Measurements from ENCODE around the gene KCNJ4.
A peak's percentile ranks its signal among the peaks of the same experiment; 100 is the strongest.
"Not testable (repeated sequence)": the region's sequence is repeated elsewhere in the genome, so short reads cannot be mapped to it uniquely, and the experiment has no call there.

KCNJ4 gene

DNA sequence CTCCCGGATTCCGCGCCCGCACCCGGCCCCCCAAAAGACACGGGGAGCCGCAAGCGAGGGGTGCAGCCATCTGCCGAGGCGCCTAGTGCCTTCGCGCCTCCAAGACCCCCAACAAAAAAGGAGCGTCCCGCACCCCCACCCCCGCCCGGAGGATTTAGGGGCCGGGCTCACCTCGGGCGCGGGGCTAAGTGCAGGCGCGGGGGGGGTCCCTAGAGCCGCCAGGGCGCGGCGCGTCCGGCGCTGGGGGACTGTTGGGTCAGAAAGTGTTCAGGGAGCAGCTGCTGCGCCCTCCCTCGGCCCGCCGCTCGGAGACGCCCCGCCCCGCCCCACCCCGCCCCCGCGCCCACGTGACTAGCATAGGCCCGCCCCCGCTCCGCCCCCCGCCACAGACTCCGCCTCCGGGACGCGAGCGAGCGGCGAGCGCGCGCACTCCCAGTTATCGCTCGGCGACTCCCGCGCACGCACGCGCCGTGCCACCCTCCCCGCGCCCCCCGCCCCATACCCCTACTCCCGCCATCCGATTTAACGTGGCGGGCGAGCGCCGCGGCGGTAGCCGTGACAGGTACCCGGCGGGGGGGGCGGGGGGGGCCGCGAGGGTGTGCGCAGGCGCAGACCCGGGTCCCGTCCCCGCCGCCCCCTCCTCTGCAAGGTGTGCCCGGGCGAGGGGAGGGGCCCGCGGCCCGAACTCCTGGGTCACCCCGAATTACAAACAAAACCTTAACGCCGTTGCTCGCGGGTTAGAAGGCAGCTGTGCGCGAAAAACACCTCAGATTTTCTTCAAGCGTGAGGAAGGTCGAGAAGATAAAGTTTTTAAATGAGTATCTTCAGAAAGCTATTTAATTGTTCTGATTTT lies 56.2 kb downstream of the KCNJ4 start:
- Histone ChIP-seq H3K27ac (ENCODE audit: low read depth, low read length) (peak overlapping the region; percentile 86), H2AFZ (ENCODE audit: insufficient read depth, low read length, poor library complexity) (peak overlapping the region; percentile 89), H4K91ac (ENCODE audit: low read depth, low read length) (peak overlapping the region; percentile 84), H2BK120ac (ENCODE audit: insufficient read depth, low read length, poor library complexity) (peak overlapping the region; percentile 74), H3K18ac (ENCODE audit: low read length) (peak overlapping the region; percentile 25), H3K36me3 (ENCODE audit: control insufficient read depth in 1 of 2, insufficient read depth in 2 of 2, low read length in 2 of 2) (no peaks in the 10 kb centered on the region), H3K9ac (ENCODE audit: low read length) (peak overlapping the region; percentile 87), H3K4me2 (ENCODE audit: low read length) (peak overlapping the region; percentile 71), H3K79me2 (ENCODE audit: control insufficient read depth, insufficient read depth, low read length, poor library complexity) (peaks cover 11% of the 10 kb centered on the region), H3K4ac (ENCODE audit: low read depth, low read length) (peak overlapping the region; percentile 19), H3K14ac (ENCODE audit: low read length) (peak overlapping the region; percentile 80), H4K12ac (ENCODE audit: low read depth, low read length) (peak overlapping the region; percentile 67), H2BK5ac (ENCODE audit: low read depth, low read length, poor library complexity) (peak overlapping the region; percentile 77), H3K4me3 (ENCODE audit: low read depth, low read length) (peak overlapping the region; percentile 84), H3K4me1 (ENCODE audit: control insufficient read depth in 1 of 2, insufficient read depth in 2 of 2, low read length in 2 of 2) (peaks cover 3% of the 10 kb centered on the region in 2 experiments), H4K8ac (ENCODE audit: low read depth, low read length) (peak overlapping the region; percentile 94), H2AK5ac (ENCODE audit: low read length) (no peak overlapping the region), H3K27me3 (ENCODE audit: insufficient read depth, low read length) (no peaks in the 10 kb centered on the region), H2BK12ac (ENCODE audit: low read length) (no peak overlapping the region), H3K23ac (ENCODE audit: low read length) (no peak overlapping the region), H3K9me3 (ENCODE audit: insufficient read depth, low read depth, low read length) (no peaks in the 10 kb centered on the region), H3K79me1 (ENCODE audit: low read length) (peaks cover 9% of the 10 kb centered on the region)
- DNase-seq: peak; percentile 62 to 81
- WGBS (ENCODE audit: extremely low coverage, insufficient coverage, insufficient read length): no CpG with 5 or more reads among the region's 102 CpGs

- peak overlapping the region; percentile 11 for H2AFZ ChIP-seq (ENCODE audit: insufficient read depth, low read length, poor library complexity)
- H2BK5ac ChIP-seq (ENCODE audit: low read depth, low read length, poor library complexity): peak overlapping the region; percentile 77
- not testable (repeated sequence) for H2BK12ac ChIP-seq (ENCODE audit: low read length); H3K4me1 ChIP-seq (ENCODE audit: control insufficient read depth in 1 of 2, insufficient read depth in 2 of 2, low read length in 2 of 2); H3K79me1 ChIP-seq (ENCODE audit: low read length); H3K36me3 ChIP-seq (ENCODE audit: control insufficient read depth in 1 of 2, insufficient read depth in 2 of 2, low read length in 2 of 2); H3K23ac ChIP-seq (ENCODE audit: low read length); H2AK5ac ChIP-seq (ENCODE audit: low read length); H3K27me3 ChIP-seq (ENCODE audit: insufficient read depth, low read length); H3K9me3 ChIP-seq (ENCODE audit: insufficient read depth, low read depth, low read length)
- H4K8ac ChIP-seq (ENCODE audit: low read depth, low read length): peak overlapping the region; percentile 79
- peak overlapping the region; percentile 70 for H3K18ac ChIP-seq (ENCODE audit: low read length)
- H3K14ac ChIP-seq (ENCODE audit: low read length): peak overlapping the region; percentile 69
- peak; percentile 14 to 48 for DNase-seq
- peak overlapping the region; percentile 86 for H3K27ac ChIP-seq (ENCODE audit: low read depth, low read length)
- peaks cover 11% of the 10 kb centered on the region for H3K79me2 ChIP-seq (ENCODE audit: control insufficient read depth, insufficient read depth, low read length, poor library complexity)
- H3K4ac ChIP-seq (ENCODE audit: low read depth, low read length): peak overlapping the region; percentile 19
- peak overlapping the region; percentile 71 for H3K4me2 ChIP-seq (ENCODE audit: low read length)
- no CpG with 5 or more reads among the region's 48 CpGs for WGBS (ENCODE audit: extremely low coverage, insufficient coverage, insufficient read length)
- peak overlapping the region; percentile 84 for H3K4me3 ChIP-seq (ENCODE audit: low read depth, low read length)
- peak overlapping the region; percentile 86 for H3K9ac ChIP-seq (ENCODE audit: low read length)
- peak overlapping the region; percentile 64 for H2BK120ac ChIP-seq (ENCODE audit: insufficient read depth, low read length, poor library complexity)
- peak overlapping the region; percentile 67 for H4K12ac ChIP-seq (ENCODE audit: low read depth, low read length)
- H4K91ac ChIP-seq (ENCODE audit: low read depth, low read length): peak overlapping the region; percentile 84
These were observed 56.8 kb downstream of the KCNJ4 start for GRCh38 chr22:38398181-38398608.

DNA sequence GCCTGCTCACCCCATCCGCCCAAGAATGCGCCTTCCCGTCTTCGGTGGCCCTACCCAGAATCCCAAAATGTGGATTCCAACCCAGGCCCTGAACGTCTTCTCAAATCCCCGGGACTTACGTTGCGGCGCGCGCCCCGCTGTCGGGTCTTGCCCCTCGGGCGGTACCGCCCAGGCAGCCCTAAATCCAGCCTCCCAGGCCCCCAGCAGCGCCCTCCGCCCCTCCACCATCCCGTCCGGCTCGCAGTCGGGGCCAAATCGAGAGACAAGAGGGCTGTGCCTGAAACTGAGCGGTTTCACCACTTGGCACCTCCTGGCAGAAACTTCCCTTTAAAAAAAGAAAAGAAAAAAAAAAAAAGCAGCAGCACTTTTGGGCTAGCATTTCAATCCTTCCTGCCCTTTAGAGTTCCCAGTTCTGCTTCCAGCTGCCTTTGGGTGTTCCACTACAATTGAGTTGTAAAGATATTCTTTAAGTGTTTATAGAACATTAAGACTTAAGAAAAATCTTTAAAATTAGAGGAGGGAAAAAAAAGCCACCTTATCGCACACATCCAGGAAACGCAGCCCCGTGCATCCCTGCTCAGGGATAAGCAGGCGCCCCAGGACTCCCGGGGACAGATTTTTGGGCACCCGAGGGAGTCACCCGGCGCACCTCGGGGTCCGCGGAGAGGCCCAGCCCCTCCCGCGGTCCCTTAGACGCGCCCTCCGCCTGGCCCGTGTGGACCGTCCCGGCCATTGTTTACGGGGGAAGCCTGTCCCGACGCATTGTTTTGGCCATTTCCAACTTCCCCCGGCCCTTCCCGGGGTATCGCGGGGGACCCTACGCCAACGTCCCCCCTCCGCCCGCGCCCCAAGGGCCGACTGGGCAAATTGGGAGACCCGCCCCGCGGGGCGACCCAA lies 57.6 kb downstream of the KCNJ4 start:
- peak overlapping the region; percentile 61 for H4K12ac ChIP-seq (ENCODE audit: low read depth, low read length)
- peak overlapping the region; percentile 86 for H3K14ac ChIP-seq (ENCODE audit: low read length)
- peak; percentile 22 to 23 for DNase-seq
- peak overlapping the region; percentile 80 for H3K18ac ChIP-seq (ENCODE audit: low read length)
- H3K9ac ChIP-seq (ENCODE audit: low read length): peak overlapping the region; percentile 97
- peak overlapping the region; percentile 90 for H3K4me2 ChIP-seq (ENCODE audit: low read length)
- no peak overlapping the region for H2BK12ac ChIP-seq (ENCODE audit: low read length)
- H2BK5ac ChIP-seq (ENCODE audit: low read depth, low read length, poor library complexity): peak overlapping the region; percentile 93
- peak overlapping the region; percentile 83 for H2BK120ac ChIP-seq (ENCODE audit: insufficient read depth, low read length, poor library complexity)
- peak overlapping the region; percentile 87 for H3K27ac ChIP-seq (ENCODE audit: low read depth, low read length)
- H3K4me1 ChIP-seq (ENCODE audit: control insufficient read depth in 1 of 2, insufficient read depth in 2 of 2, low read length in 2 of 2): peaks cover 3% of the 10 kb centered on the region in 2 experiments
- no peak overlapping the region for H3K23ac ChIP-seq (ENCODE audit: low read length)
- H3K27me3 ChIP-seq (ENCODE audit: insufficient read depth, low read length): no peaks in the 10 kb centered on the region
- H3K36me3 ChIP-seq (ENCODE audit: control insufficient read depth in 1 of 2, insufficient read depth in 2 of 2, low read length in 2 of 2): no peaks in the 10 kb centered on the region
- peak overlapping the region; percentile 96 for H4K91ac ChIP-seq (ENCODE audit: low read depth, low read length)
- H4K8ac ChIP-seq (ENCODE audit: low read depth, low read length): peak overlapping the region; percentile 81
- peak overlapping the region; percentile 84 for H3K4me3 ChIP-seq (ENCODE audit: low read depth, low read length)
- H3K79me2 ChIP-seq (ENCODE audit: control insufficient read depth, insufficient read depth, low read length, poor library complexity): peaks cover 11% of the 10 kb centered on the region
- peak overlapping the region; percentile 45 for H2AFZ ChIP-seq (ENCODE audit: insufficient read depth, low read length, poor library complexity)
- H3K9me3 ChIP-seq (ENCODE audit: insufficient read depth, low read depth, low read length): no peaks in the 10 kb centered on the region
- peaks cover 9% of the 10 kb centered on the region for H3K79me1 ChIP-seq (ENCODE audit: low read length)
- H2AK5ac ChIP-seq (ENCODE audit: low read length): peak overlapping the region; percentile 68
- WGBS (ENCODE audit: extremely low coverage, insufficient coverage, insufficient read length): no CpG with 5 or more reads among the region's 60 CpGs
- H3K4ac ChIP-seq (ENCODE audit: low read depth, low read length): peak overlapping the region; percentile 95

- not testable (repeated sequence) for H3K4me3 ChIP-seq (ENCODE audit: low read depth, low read length); H4K12ac ChIP-seq (ENCODE audit: low read depth, low read length); H3K36me3 ChIP-seq (ENCODE audit: control insufficient read depth in 1 of 2, insufficient read depth in 2 of 2, low read length in 2 of 2); H3K9ac ChIP-seq (ENCODE audit: low read length); H3K18ac ChIP-seq (ENCODE audit: low read length); H2AK5ac ChIP-seq (ENCODE audit: low read length); H3K27me3 ChIP-seq (ENCODE audit: insufficient read depth, low read length); H3K4me1 ChIP-seq (ENCODE audit: control insufficient read depth in 1 of 2, insufficient read depth in 2 of 2, low read length in 2 of 2); H3K23ac ChIP-seq (ENCODE audit: low read length); H4K91ac ChIP-seq (ENCODE audit: low read depth, low read length); DNase-seq; H3K79me1 ChIP-seq (ENCODE audit: low read length); H3K9me3 ChIP-seq (ENCODE audit: insufficient read depth, low read depth, low read length)
- Histone ChIP-seq H4K8ac (ENCODE audit: low read depth, low read length) (peak overlapping the region; percentile 62), H3K27ac (ENCODE audit: low read depth, low read length) (peak overlapping the region; percentile 20), H2AFZ (ENCODE audit: insufficient read depth, low read length, poor library complexity) (peak overlapping the region; percentile 66), H3K79me2 (ENCODE audit: control insufficient read depth, insufficient read depth, low read length, poor library complexity) (peaks cover 11% of the 10 kb centered on the region), H2BK12ac (ENCODE audit: low read length) (peak overlapping the region; percentile 17), H3K4ac (ENCODE audit: low read depth, low read length) (peak overlapping the region; percentile 88), H3K4me2 (ENCODE audit: low read length) (peak overlapping the region; percentile 90), H2BK5ac (ENCODE audit: low read depth, low read length, poor library complexity) (peak overlapping the region; percentile 54), H2BK120ac (ENCODE audit: insufficient read depth, low read length, poor library complexity) (peak overlapping the region; percentile 38), H3K14ac (ENCODE audit: low read length) (peak overlapping the region; percentile 29)
- WGBS (ENCODE audit: extremely low coverage, insufficient coverage, insufficient read length): no CpG with 5 or more reads among the region's 12 CpGs
These were observed 58.4 kb downstream of the KCNJ4 start for GRCh38 chr22:38396440-38397069.

Measured in trophoblast cell (in vitro differentiated cells and primary cell).